Stimulated activated CD4-positive, alpha-beta T cell treated with anti-CD3 and anti-CD28 coated beads, Interleukin-2, amount 100 ng/mL, for 4 hours (primary cell): ENCODE results near the gene MNX1.

Source experiments
- DNase-seq: peaks from one replicate; pipeline ENCODE4 v3.0.0-alpha.2; 2020; ENCODE audit warnings: low read depth

Gene MNX1

DNA sequence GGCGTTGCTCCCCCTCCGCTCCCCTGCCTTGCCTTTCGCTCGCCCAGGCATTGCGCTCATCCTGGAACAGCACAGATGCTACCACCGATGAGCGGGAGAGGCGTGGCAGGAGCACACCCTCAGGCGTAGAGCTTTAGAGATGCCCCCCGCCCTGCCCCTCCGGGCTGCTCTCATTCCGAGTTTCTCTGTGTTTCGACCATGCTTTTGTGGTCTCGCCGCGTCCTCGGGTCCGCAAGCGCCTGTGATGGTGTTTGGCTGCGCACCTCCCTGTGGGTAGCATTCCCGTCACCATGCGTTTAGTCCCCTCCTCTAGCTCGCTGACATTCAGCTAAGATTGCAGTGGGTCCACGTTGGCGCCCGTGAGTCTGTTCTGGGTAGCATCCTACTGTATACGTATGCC is 42.3 kb downstream of the MNX1 start:
- DNase-seq: no peak

DNA sequence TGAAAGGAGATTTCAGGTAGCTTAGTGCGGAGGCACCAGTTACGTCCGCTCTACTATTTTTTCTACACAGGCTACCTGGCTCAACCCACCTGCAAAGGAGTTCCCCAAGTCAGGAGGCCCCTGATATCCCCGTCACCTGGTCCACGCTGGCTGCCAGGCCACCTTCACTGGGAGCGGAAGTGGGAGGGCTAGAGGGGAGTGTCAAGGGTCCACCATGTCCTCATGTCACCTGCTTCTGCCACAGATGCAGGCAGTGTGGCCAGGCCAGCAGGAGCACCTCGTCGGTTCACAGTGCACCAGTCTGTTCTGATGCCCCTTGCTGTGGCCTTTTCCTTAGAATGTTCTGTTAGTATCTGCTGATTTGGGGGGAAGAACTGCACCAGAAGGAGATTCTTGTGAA is 44.1 kb downstream of the MNX1 start:
- no peak for DNase-seq

DNA sequence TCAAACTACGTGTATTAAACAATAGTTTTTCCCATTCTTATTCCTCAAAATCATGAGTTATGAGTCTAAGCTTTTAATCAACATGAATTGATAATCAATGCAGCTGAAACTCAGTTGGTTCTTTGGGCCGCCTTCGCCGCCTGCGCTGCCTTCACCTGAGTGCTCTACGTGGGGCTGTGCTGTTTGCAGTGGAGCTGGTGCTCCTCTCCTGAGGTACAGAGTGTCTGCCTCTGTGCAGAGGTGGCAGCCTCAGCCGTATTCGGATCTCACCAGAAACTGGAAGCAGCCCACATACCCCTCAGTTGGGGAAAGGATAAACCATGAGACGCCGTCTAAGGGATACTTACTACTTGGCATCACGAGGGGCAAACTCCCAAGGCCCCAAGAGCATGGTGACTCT is 45.5 kb downstream of the MNX1 start:
- no peak for DNase-seq

DNA sequence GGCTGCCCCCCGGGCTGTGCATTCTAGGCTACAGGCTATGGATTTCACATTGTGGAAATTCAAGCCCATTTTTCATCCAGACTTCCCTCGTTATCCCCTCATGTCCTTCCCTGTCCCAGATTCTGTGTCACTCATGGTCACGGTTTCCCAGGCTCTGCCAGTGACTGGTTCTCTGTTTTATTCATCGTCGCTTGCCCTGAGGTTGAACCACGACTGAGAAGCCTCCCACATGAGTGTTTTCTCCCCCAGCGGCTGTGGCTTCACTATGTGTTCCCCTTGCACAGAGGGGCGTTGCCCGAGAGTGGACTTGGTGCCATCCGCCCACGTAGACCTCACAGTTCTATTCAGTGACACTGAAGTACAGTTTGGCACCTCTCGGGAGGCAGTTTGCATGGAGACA is 47.0 kb downstream of the MNX1 start:
- no peak for DNase-seq

DNA sequence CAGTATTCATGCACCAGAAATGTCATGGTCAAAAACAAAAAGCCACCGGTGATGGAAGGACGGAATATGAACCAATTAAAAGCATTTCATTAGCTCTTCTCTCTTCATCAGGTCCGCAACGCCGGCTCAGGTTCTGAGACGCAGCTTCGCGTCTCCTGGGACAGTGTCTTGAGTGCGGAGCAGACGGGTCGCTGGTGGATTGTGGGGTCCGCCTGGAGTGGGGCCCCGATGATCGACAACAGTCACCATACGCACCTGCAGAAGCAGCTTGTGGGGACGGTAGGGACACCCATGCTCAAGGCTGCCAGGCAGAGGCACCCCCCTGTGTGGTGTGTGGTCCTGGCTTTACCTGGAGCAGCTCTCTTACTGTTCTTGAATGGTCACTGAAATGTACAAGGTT is 47.6 kb downstream of the MNX1 start:
- DNase-seq: no peak

DNA sequence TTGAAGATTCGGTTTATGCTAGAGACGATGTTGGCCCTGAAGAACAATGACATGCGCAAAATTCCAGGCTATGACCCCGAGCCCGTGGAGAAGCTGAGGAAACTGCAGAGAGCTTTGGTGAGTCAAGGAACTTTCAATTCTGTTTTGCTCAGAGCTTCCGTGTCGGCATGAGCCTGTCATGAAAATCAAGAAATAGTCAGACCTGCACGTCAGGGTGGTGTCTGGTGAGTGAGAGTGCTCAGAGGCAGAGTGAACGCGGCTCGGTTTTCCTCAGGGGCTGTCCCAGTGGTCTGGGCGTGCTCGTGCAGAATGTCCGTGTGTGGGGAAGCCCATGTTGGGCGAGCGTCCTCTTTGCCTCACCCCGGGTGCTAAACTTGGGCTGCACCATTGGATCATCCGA is 48.3 kb downstream of the MNX1 start:
- no peak for DNase-seq

DNA sequence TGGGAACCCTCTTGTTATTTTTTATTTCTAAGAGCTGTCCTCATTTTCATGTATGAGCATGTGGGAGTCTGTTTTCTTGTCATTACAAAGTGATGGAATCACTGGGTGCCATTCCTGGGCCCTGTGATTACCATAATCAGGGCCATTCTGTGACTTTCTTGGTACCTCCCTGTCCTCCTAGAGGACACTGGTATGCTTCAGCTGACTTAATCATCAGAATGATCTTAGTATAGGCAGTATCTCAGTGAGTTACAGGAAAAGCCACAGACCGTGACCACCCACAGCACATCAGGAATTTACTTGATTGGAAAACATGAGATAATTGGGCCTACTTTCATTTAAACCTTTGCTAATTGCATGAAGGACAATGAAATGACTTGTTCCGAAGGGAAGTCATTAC is 53.7 kb downstream of the MNX1 start:
- no peak for DNase-seq

DNA sequence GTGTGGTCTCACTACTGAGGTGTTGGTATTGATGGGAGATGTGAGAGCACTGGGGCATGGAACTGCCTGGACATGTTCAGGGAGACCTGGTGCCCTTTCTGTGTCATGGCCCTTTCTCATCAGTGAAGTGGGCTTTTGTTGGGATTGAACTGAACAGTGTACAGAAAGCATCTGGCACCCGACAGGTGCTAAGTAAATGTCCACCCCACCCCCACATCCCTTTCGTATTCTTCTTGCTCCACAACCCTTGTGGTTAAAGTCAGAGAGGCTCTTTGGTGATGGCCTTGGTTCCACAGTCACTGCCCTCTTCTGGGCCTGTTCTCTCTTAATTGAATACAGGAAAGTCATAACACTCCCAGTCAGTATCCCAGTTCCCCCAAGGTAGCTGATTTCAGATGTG is 55.5 kb downstream of the MNX1 start:
- no peak for DNase-seq
